ENCODE results near the gene FER1L5. TPM values are rescaled to one million over a fixed set of nuclear protein-coding genes. Genes with fewer than 3 reads are reported as not detected.

The FER1L5 gene
- total and polyA plus RNA-seq, 2 donors (not counting 3 experiments of a cell fraction or from before 2014, with no cell fraction given) = not detected

- POLR2A ChIA-PET = interaction anchor here (0.6 kb wide), 1 partner anchor 17 kb away, joined by 3 read pairs; no protein-coding TSS in a partner anchor
- no peak for FAIRE-seq
- TF ChIP-seq, protein P1, sequence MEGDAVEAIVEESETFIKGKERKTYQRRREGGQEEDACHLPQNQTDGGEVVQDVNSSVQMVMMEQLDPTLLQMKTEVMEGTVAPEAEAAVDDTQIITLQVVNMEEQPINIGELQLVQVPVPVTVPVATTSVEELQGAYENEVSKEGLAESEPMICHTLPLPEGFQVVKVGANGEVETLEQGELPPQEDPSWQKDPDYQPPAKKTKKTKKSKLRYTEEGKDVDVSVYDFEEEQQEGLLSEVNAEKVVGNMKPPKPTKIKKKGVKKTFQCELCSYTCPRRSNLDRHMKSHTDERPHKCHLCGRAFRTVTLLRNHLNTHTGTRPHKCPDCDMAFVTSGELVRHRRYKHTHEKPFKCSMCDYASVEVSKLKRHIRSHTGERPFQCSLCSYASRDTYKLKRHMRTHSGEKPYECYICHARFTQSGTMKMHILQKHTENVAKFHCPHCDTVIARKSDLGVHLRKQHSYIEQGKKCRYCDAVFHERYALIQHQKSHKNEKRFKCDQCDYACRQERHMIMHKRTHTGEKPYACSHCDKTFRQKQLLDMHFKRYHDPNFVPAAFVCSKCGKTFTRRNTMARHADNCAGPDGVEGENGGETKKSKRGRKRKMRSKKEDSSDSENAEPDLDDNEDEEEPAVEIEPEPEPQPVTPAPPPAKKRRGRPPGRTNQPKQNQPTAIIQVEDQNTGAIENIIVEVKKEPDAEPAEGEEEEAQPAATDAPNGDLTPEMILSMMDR (IDR thresholded peaks at IDR 0.05; ENCODE audit: extremely low read depth in 1 of 2, insufficient read depth in 1 of 2, low read depth in 1 of 2, low read length in 2 of 2) = no peak
- TF ChIP-seq MYC (IDR thresholded peaks at IDR 0.05; ENCODE audit: low read depth, low read length) = no peak
- no peak for TF ChIP-seq JUN (IDR thresholded peaks at IDR 0.05; ENCODE audit: borderline replicate concordance, insufficient read depth, insufficient read length, low read depth)
- TF ChIP-seq, protein P2, sequence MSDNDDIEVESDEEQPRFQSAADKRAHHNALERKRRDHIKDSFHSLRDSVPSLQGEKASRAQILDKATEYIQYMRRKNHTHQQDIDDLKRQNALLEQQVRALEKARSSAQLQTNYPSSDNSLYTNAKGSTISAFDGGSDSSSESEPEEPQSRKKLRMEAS (IDR thresholded peaks at IDR 0.05; ENCODE audit: insufficient read depth, insufficient read length) = no peak
- no peak for TF ChIP-seq EZH2 (IDR thresholded peaks at IDR 0.05; ENCODE audit: borderline replicate concordance, low read depth, low read length, severe bottlenecking)
- no peak for TF ChIP-seq GATA2 (IDR thresholded peaks at IDR 0.05; ENCODE audit: insufficient read depth, insufficient read length, low read depth, low read length)
- no peak for TF ChIP-seq POLR2A (IDR thresholded peaks at IDR 0.05; ENCODE audit: low read depth, low read length)
- TF ChIP-seq POLR2AphosphoS5 (IDR thresholded peaks at IDR 0.05; ENCODE audit: insufficient read depth, low read depth, low read length) = no peak
- TF ChIP-seq FOS (IDR thresholded peaks at IDR 0.05; ENCODE audit: borderline replicate concordance, insufficient read depth, low read length) = no peak
- no TSS peak for BruUV-seq (replicated peaks)
- Histone ChIP-seq H3K4me3 (replicated peaks in 1 of 3; ENCODE audit: insufficient read depth in 1 of 3, low read depth in 1 of 3, low read length in 3 of 3) (no peak overlapping the region), H3K27ac (ENCODE audit: insufficient read depth, low read depth, low read length) (no peak overlapping the region), H3K9me1 (replicated peaks; ENCODE audit: control insufficient read depth, extremely low read depth, insufficient read depth, low read length) (no peaks in the 10 kb centered on the region), H3K36me3 (ENCODE audit: control insufficient read depth in 2 of 2, extremely low read depth in 1 of 2, insufficient read depth in 2 of 2, low read length in 2 of 2) (no peaks in the 10 kb centered on the region), H3K27me3 (ENCODE audit: control insufficient read depth in 2 of 2, insufficient read depth in 2 of 2, low read length in 2 of 2) (peaks cover 1 to 4% of the 10 kb centered on the region in 2 experiments), H3K79me2 (ENCODE audit: control insufficient read depth, insufficient read depth, low read length) (no peaks in the 10 kb centered on the region), H3K9me3 (replicated peaks; ENCODE audit: control insufficient read depth, insufficient read depth, low read length) (no peaks in the 10 kb centered on the region), H3K9ac (replicated peaks; ENCODE audit: extremely low read depth, insufficient read depth, low read length) (no peak overlapping the region), H2AFZ (ENCODE audit: low read depth, low read length) (no peak overlapping the region), H4K20me1 (replicated peaks; ENCODE audit: control insufficient read depth, extremely low read depth, insufficient read depth, low read length) (no peaks in the 10 kb centered on the region), H3K4me1 (ENCODE audit: control insufficient read depth, extremely low read depth, insufficient read depth, low read length) (no peaks in the 10 kb centered on the region), H3K4me2 (ENCODE audit: insufficient read depth, low read length) (no peak overlapping the region)
- intact Hi-C loops (cut with micrococcal nuclease) = no loop called here
- no peak for DNase-seq (ENCODE audit: low read depth, low spot score)
- CTCF ChIA-PET = interaction anchor here (1.1 kb wide), 1 partner anchor 152 kb away, joined by 4 read pairs; no protein-coding TSS in a partner anchor
- dilution Hi-C loops (cut with MboI; ENCODE audit: extremely low pct_ligation_motif_present, low sequenced_read_pairs) = no loop called here
Measured at GRCh38 chr2:96648306-96648930, 5.9 kb downstream of the FER1L5 start.

All from endothelial cell of umbilical vein (primary cell).